BLaER1 (cell line): Measurements from ENCODE around the gene NGFR.
A peak's percentile ranks its signal among the peaks of the same experiment; 100 is the strongest.

ENCODE experiments used
- H3K27ac ChIP-seq: shearing (Covaris generic); formaldehyde crosslinking; 2 replicates; pipeline ENCODE4 v1.8.1; 2022
- H3K27me3 ChIP-seq: shearing (Covaris generic); formaldehyde crosslinking; 2 replicates; pipeline ENCODE4 v1.8.1; 2022
- H3K36me3 ChIP-seq: shearing (Covaris generic); formaldehyde crosslinking; 2 replicates; pipeline ENCODE4 v1.8.1; 2022
- H3K4me1 ChIP-seq: shearing (Covaris generic); formaldehyde crosslinking; 2 replicates; pipeline ENCODE4 v1.8.1; 2022
- H3K4me2 ChIP-seq: shearing (Covaris generic); formaldehyde crosslinking; 2 replicates; pipeline ENCODE4 v1.8.1; 2022
- H3K4me3 ChIP-seq: shearing (Covaris generic); formaldehyde crosslinking; 2 replicates; pipeline ENCODE4 v1.8.1; 2022
- H3K9ac ChIP-seq: shearing (Covaris generic); formaldehyde crosslinking; 2 replicates; pipeline ENCODE4 v1.8.1; 2022
- H3K9me3 ChIP-seq: shearing (Covaris generic); formaldehyde crosslinking; 2 replicates; pipeline ENCODE4 v1.8.1; 2022
- H4K20me1 ChIP-seq: shearing (Covaris generic); formaldehyde crosslinking; 2 replicates; pipeline ENCODE4 v1.8.1; 2022
- Cebpa-rat ChIP-seq: shearing (Covaris generic); IDR thresholded peaks from 2 replicates; pipeline ENCODE4 v1.8.1; 2022

NGFR gene

GRCh38 chr17:49482144-49482817 lies 12.8 kb upstream of the NGFR start:
- Histone ChIP-seq H3K4me1 (peaks cover 29% of the 10 kb centered on the region), H3K36me3 (no peaks in the 10 kb centered on the region), H3K9me3 (no peaks in the 10 kb centered on the region), H3K9ac (no peak overlapping the region), H3K27me3 (peaks cover 4% of the 10 kb centered on the region; the same call in 1 of the 2 replicates), H4K20me1 (no peaks in the 10 kb centered on the region), H3K4me2 (no peak overlapping the region; the same call in 1 of the 2 replicates), H3K4me3 (no peak overlapping the region), H3K27ac (no peak overlapping the region)
- no peak for TF ChIP-seq Cebpa-rat

GRCh38 chr17:49483599-49484509 lies 11.2 kb upstream of the NGFR start:
- H3K27ac ChIP-seq, result no peak overlapping the region

GRCh38 chr17:49484588-49484987 lies 10.5 kb upstream of the NGFR start:
- Histone ChIP-seq H3K4me2 (no peak overlapping the region), H3K27ac (no peak overlapping the region), H4K20me1 (no peaks in the 10 kb centered on the region), H3K36me3 (no peaks in the 10 kb centered on the region), H3K27me3 (peaks cover 4% of the 10 kb centered on the region; the same call in 1 of the 2 replicates), H3K9me3 (no peaks in the 10 kb centered on the region), H3K9ac (no peak overlapping the region), H3K4me1 (peaks cover 29% of the 10 kb centered on the region), H3K4me3 (no peak overlapping the region)
- TF ChIP-seq Cebpa-rat, result no peak

More at GRCh38 chr17:49483599-49484509, 11.2 kb upstream of the NGFR start:
- Histone ChIP-seq H3K4me1 (peaks cover 29% of the 10 kb centered on the region), H3K9ac (no peak overlapping the region), H3K4me2 (peak overlapping the region; percentile 23), H4K20me1 (no peaks in the 10 kb centered on the region), H3K27me3 (peaks cover 4% of the 10 kb centered on the region; the same call in 1 of the 2 replicates), H3K36me3 (no peaks in the 10 kb centered on the region), H3K4me3 (no peak overlapping the region), H3K9me3 (no peaks in the 10 kb centered on the region)
- TF ChIP-seq Cebpa-rat, result no peak

- H3K4me2 ChIP-seq, result peak overlapping the region; percentile 51
- H3K36me3 ChIP-seq, result no peaks in the 10 kb centered on the region
- no peaks in the 10 kb centered on the region for H3K9me3 ChIP-seq
- no peaks in the 10 kb centered on the region for H4K20me1 ChIP-seq
- H3K4me1 ChIP-seq, result peaks cover 29% of the 10 kb centered on the region
- no peak for TF ChIP-seq Cebpa-rat
- no peak overlapping the region for H3K9ac ChIP-seq
- peaks cover 4% of the 10 kb centered on the region; the same call in 1 of the 2 replicates for H3K27me3 ChIP-seq
- H3K27ac ChIP-seq, result no peak overlapping the region
- no peak overlapping the region for H3K4me3 ChIP-seq
Measured at GRCh38 chr17:49486012-49486641, 9.0 kb upstream of the NGFR start.

GRCh38 chr17:49487183-49487582 lies 7.9 kb upstream of the NGFR start:
- Histone ChIP-seq H3K27me3 (peaks cover 4% of the 10 kb centered on the region; the same call in 1 of the 2 replicates), H3K9me3 (no peaks in the 10 kb centered on the region), H3K4me2 (no peak overlapping the region), H3K36me3 (no peaks in the 10 kb centered on the region), H3K27ac (no peak overlapping the region), H3K4me1 (peaks cover 28% of the 10 kb centered on the region), H4K20me1 (no peaks in the 10 kb centered on the region), H3K9ac (no peak overlapping the region), H3K4me3 (no peak overlapping the region)
- no peak for TF ChIP-seq Cebpa-rat

- no peaks in the 10 kb centered on the region for H3K36me3 ChIP-seq
- peaks cover 4% of the 10 kb centered on the region; the same call in 1 of the 2 replicates for H3K27me3 ChIP-seq
- H3K4me1 ChIP-seq, result peaks cover 27% of the 10 kb centered on the region
- H3K27ac ChIP-seq, result no peak overlapping the region
- H3K4me2 ChIP-seq, result peak overlapping the region; percentile 19; the same call in 1 of the 2 replicates
- no peak for TF ChIP-seq Cebpa-rat
- H4K20me1 ChIP-seq, result no peaks in the 10 kb centered on the region
- no peaks in the 10 kb centered on the region for H3K9me3 ChIP-seq
- no peak overlapping the region for H3K4me3 ChIP-seq
- no peak overlapping the region for H3K9ac ChIP-seq
Measured at GRCh38 chr17:49488612-49489011, 6.5 kb upstream of the NGFR start.

- H3K9ac ChIP-seq, result no peak overlapping the region
- TF ChIP-seq Cebpa-rat, result no peak
- H3K4me2 ChIP-seq, result no peak overlapping the region
- no peak overlapping the region for H3K27ac ChIP-seq
- H3K4me3 ChIP-seq, result no peak overlapping the region
- peaks cover 22% of the 10 kb centered on the region for H3K4me1 ChIP-seq
- H3K36me3 ChIP-seq, result no peaks in the 10 kb centered on the region
- no peaks in the 10 kb centered on the region for H4K20me1 ChIP-seq
- peaks cover 4% of the 10 kb centered on the region; the same call in 1 of the 2 replicates for H3K27me3 ChIP-seq
- no peaks in the 10 kb centered on the region for H3K9me3 ChIP-seq
Measured at GRCh38 chr17:49489348-49489747, 5.7 kb upstream of the NGFR start.

GRCh38 chr17:49490276-49490675 lies 4.8 kb upstream of the NGFR start:
- Histone ChIP-seq H3K36me3 (no peaks in the 10 kb centered on the region), H3K27ac (no peak overlapping the region)
- TF ChIP-seq Cebpa-rat, result no peak

GRCh38 chr17:49491192-49491769 lies 3.8 kb upstream of the NGFR start:
- H3K4me1 ChIP-seq, result peaks cover 30% of the 10 kb centered on the region
- no peak overlapping the region for H3K4me2 ChIP-seq
- peaks cover 5% of the 10 kb centered on the region; the same call in 1 of the 2 replicates for H4K20me1 ChIP-seq
- no peak for TF ChIP-seq Cebpa-rat
- peaks cover 10% of the 10 kb centered on the region for H3K27me3 ChIP-seq
- H3K9ac ChIP-seq, result no peak overlapping the region
- H3K4me3 ChIP-seq, result no peak overlapping the region
- H3K36me3 ChIP-seq, result no peaks in the 10 kb centered on the region
- H3K9me3 ChIP-seq, result no peaks in the 10 kb centered on the region
- H3K27ac ChIP-seq, result no peak overlapping the region

More at GRCh38 chr17:49490276-49490675, 4.8 kb upstream of the NGFR start:
- Histone ChIP-seq H4K20me1 (no peaks in the 10 kb centered on the region), H3K9me3 (no peaks in the 10 kb centered on the region), H3K4me3 (no peak overlapping the region), H3K9ac (no peak overlapping the region), H3K4me1 (peaks cover 24% of the 10 kb centered on the region), H3K4me2 (no peak overlapping the region), H3K27me3 (peaks cover 4% of the 10 kb centered on the region)
